Tibial nerve (tissue), 4 donors: ENCODE results near the gene CD80. TPM values are rescaled to one million over a fixed set of nuclear protein-coding genes. Genes with fewer than 3 reads are reported as not detected.

ENCODE experiments used
- DNase-seq, 2 donors: peaks; one replicate each; pipeline ENCODE4 v3.0.0-alpha.2; 2019; ENCODE audit warnings: low spot score in 2 of 2
- H3K27ac ChIP-seq, 4 donors: fragments of 200-600 bp; sonication (generic) in 3 of 4; one replicate each; pipeline ENCODE4 v1.5.1; 2017 to 2019; ENCODE audit warnings: mild to moderate bottlenecking in 1 of 4
- H3K27me3 ChIP-seq, 2 donors: fragments of 200-600 bp; sonication (generic) in 1 of 2; one replicate each; pipeline versions ENCODE4 v1.5.1 to v1.6.0; 2017 to 2019
- H3K36me3 ChIP-seq, 3 donors: fragments of 200-600 bp; sonication (generic); one replicate each; pipeline ENCODE4 v1.5.1; 2018 to 2019
- H3K4me1 ChIP-seq, 4 donors: fragments of 200-600 bp; sonication (generic) in 3 of 4; one replicate each; pipeline ENCODE4 v1.5.1; 2017 to 2019
- H3K4me3 ChIP-seq, 4 donors: fragments of 200-600 bp; sonication (generic) in 3 of 4; one replicate each; pipeline ENCODE4 v1.5.1; 2017 to 2019; ENCODE audit warnings: mild to moderate bottlenecking in 1 of 4, moderate library complexity in 1 of 4
- H3K9me3 ChIP-seq, 4 donors: fragments of 200-600 bp; sonication (generic) in 3 of 4; one replicate each; pipeline ENCODE4 v1.5.1; 2017 to 2019
- CTCF ChIP-seq, 5 experiments: fragments of 200-600 bp in 3 of 5; fragments of 450-650 bp in 2 of 5; sonication (generic) in 3 of 5; IDR thresholded peaks; one replicate each; pipeline ENCODE4 v1.5.1; 2016 to 2019; ENCODE audit warnings: antibody characterized with exemption in 5 of 5, mild to moderate bottlenecking in 3 of 5, moderate library complexity in 2 of 5
- EP300 ChIP-seq, 2 donors: sonication (generic); formaldehyde crosslinking; IDR thresholded peaks; one replicate each; pipeline ENCODE4 v1.6.1; 2017; ENCODE audit warnings: antibody characterized with exemption in 2 of 2, mild to moderate bottlenecking in 1 of 2
- POLR2A ChIP-seq, 2 donors: fragments of 450-650 bp; IDR thresholded peaks; one replicate each; pipeline ENCODE4 v1.6.1; 2017; ENCODE audit warnings: antibody characterized with exemption in 2 of 2, mild to moderate bottlenecking in 2 of 2, moderate library complexity in 2 of 2
- WGBS, 2 donors: methylation state at CpG; one replicate each; pipeline ENCODE4 v1.1.5; 2018; 5-methylcytosine and 5-hydroxymethylcytosine counted together
- total RNA-seq, 4 donors: library from RNA; depleted of rRNA; stranded (reverse); fragments of >200 nt; gene quantifications; one replicate each; pipeline ENCODE4 v1.1.0, GENCODE V29; 2016

CD80 gene
- total RNA-seq, 4 donors from 2014 or later, result not detected

GRCh38 chr3:119536757-119537156 lies 22.7 kb downstream of the CD80 start:
- H3K9me3 ChIP-seq, result no peaks in the 10 kb centered on the region
- TF ChIP-seq EP300 (IDR thresholded peaks at IDR 0.05), result no peak
- no peak for TF ChIP-seq POLR2A (IDR thresholded peaks at IDR 0.05)
- TF ChIP-seq CTCF (IDR thresholded peaks at IDR 0.05), result no peak
- no peaks in the 10 kb centered on the region for H3K27me3 ChIP-seq
- no peaks in the 10 kb centered on the region for H3K4me1 ChIP-seq
- no peak overlapping the region for H3K4me3 ChIP-seq
- H3K36me3 ChIP-seq, result no peaks in the 10 kb centered on the region
- DNase-seq, result no peak
- no peak overlapping the region for H3K27ac ChIP-seq
- WGBS, 2 donors, result 95% methylated on average over 4 of the region's 4 CpGs

GRCh38 chr3:119534296-119534695 lies 25.1 kb downstream of the CD80 start:
- 47 to 58% methylated on average over 1 of the region's 1 CpG for WGBS, 2 donors
- no peak overlapping the region for H3K27ac ChIP-seq
- TF ChIP-seq POLR2A (IDR thresholded peaks at IDR 0.05) (no peak), EP300 (IDR thresholded peaks at IDR 0.05) (no peak), CTCF (IDR thresholded peaks at IDR 0.05) (no peak)

GRCh38 chr3:119531151-119531550 lies 28.3 kb downstream of the CD80 start:
- H3K9me3 ChIP-seq, result no peaks in the 10 kb centered on the region
- H3K4me3 ChIP-seq, result no peak overlapping the region
- 66 to 74% methylated on average over 4 of the region's 4 CpGs for WGBS, 2 donors
- no peaks in the 10 kb centered on the region for H3K27me3 ChIP-seq
- DNase-seq, result no peak
- peaks cover 0 to 6% (median 0%) of the 10 kb centered on the region in 3 donors for H3K36me3 ChIP-seq
- TF ChIP-seq CTCF (IDR thresholded peaks at IDR 0.05), result no peak
- TF ChIP-seq POLR2A (IDR thresholded peaks at IDR 0.05), result no peak
- no peak for TF ChIP-seq EP300 (IDR thresholded peaks at IDR 0.05)
- no peaks in the 10 kb centered on the region for H3K4me1 ChIP-seq
- H3K27ac ChIP-seq, result no peak overlapping the region

More at GRCh38 chr3:119534296-119534695, 25.1 kb downstream of the CD80 start:
- no peak for DNase-seq
- Histone ChIP-seq H3K9me3 (no peaks in the 10 kb centered on the region), H3K4me3 (no peak overlapping the region), H3K27me3 (no peaks in the 10 kb centered on the region), H3K4me1 (no peaks in the 10 kb centered on the region), H3K36me3 (peaks cover 0 to 3% (median 0%) of the 10 kb centered on the region in 3 donors)

- H3K9me3 ChIP-seq, result no peaks in the 10 kb centered on the region
- no peaks in the 10 kb centered on the region for H3K27me3 ChIP-seq
- H3K4me1 ChIP-seq, result no peaks in the 10 kb centered on the region
- DNase-seq, result no peak
- no peak overlapping the region for H3K4me3 ChIP-seq
- WGBS, 2 donors, result 71 to 72% methylated on average over 2 of the region's 2 CpGs
- TF ChIP-seq EP300 (IDR thresholded peaks at IDR 0.05) (no peak), POLR2A (IDR thresholded peaks at IDR 0.05) (no peak), CTCF (IDR thresholded peaks at IDR 0.05) (no peak)
- H3K36me3 ChIP-seq, result peaks cover 0 to 8% (median 0%) of the 10 kb centered on the region in 3 donors
- H3K27ac ChIP-seq, result no peak overlapping the region
Measured at GRCh38 chr3:119530456-119530855, 29.0 kb downstream of the CD80 start.

- no peaks in the 10 kb centered on the region for H3K4me1 ChIP-seq
- TF ChIP-seq POLR2A (IDR thresholded peaks at IDR 0.05) (no peak), EP300 (IDR thresholded peaks at IDR 0.05) (no peak), CTCF (IDR thresholded peaks at IDR 0.05) (no peak)
- no peak for DNase-seq
- H3K4me3 ChIP-seq, result no peak overlapping the region
- H3K27me3 ChIP-seq, result no peaks in the 10 kb centered on the region
- H3K9me3 ChIP-seq, result no peaks in the 10 kb centered on the region
- no peak overlapping the region for H3K27ac ChIP-seq
- H3K36me3 ChIP-seq, result peaks cover 0 to 10% (median 0%) of the 10 kb centered on the region in 3 donors
Measured at GRCh38 chr3:119529883-119530282, 29.5 kb downstream of the CD80 start.
